Frontal cortex (tissue), 1 donor: ENCODE results near the gene ME2. TPM values are rescaled to one million over a fixed set of nuclear protein-coding genes. Genes with fewer than 3 reads are reported as not detected.

ENCODE experiments used
- small RNA-seq: library from RNA; depleted of rRNA; stranded (forward); fragments of <200 nt; gene quantifications from one replicate; pipeline ENCODE3, GENCODE V24; 2014
- total RNA-seq: library from RNA; depleted of rRNA; stranded (reverse); fragments of >200 nt; gene quantifications from one replicate; pipeline ENCODE4 v1.2.3, GENCODE V29; 2014

Gene ME2
- total RNA-seq, 1 donor from 2014 or later = 152 TPM

Small RNAs within 50 kb of the gene (small RNA-seq; reads per million reads assigned to genes)
- not detected for gene RF00019

Other genes with a start within 250 kb of the ME2 start
- 0.82 TPM for gene MRO, start 59.1 kb upstream of the ME2 start, total RNA-seq
- gene ELAC1, start 88.9 kb downstream of the ME2 start, total RNA-seq = 11.0 TPM
- gene SMAD4, start 151.1 kb downstream of the ME2 start, total RNA-seq = 63.2 TPM